NT2/D1 (cell line): Measurements from ENCODE around the gene ZNF536.

Experiments used
- SUZ12 ChIP-seq: IDR thresholded peaks from 2 replicates; pipeline ENCODE4 v1.6.1; 2011; ENCODE audit not compliant: insufficient read length, insufficient read depth; ENCODE audit errors: extremely low read depth
- YY1 ChIP-seq: IDR thresholded peaks from 2 replicates; pipeline ENCODE4 v1.6.1; 2011; ENCODE audit not compliant: insufficient read length, insufficient read depth

GRCh38 chr19:30403203-30403985 lies 31.2 kb downstream of the ZNF536 start:
- TF ChIP-seq SUZ12: no peak
- no peak for TF ChIP-seq YY1
